HG03457 (cell line): ENCODE data around the gene HAND2.

Experiments used
- ATAC-seq: cut with Tn5 transposase; IDR thresholded peaks from one replicate; pipeline ENCODE4 v1.9.1; 2021; ENCODE audit warnings: moderate number of reproducible peaks; ENCODE audit not compliant: unreplicated experiment

The HAND2 gene

GRCh38 chr4:173529477-173530325, at the start of gene HAND2:
Gene HAND2 (minus strand): TSS chr4:173530229. CDS start chr4:173529289, 940 bp downstream.
- no peak for ATAC-seq

GRCh38 chr4:173578956-173579355, 48.9 kb upstream of the HAND2 start:
- no peak for ATAC-seq

GRCh38 chr4:173577963-173578362, 47.9 kb upstream of the HAND2 start:
- no peak for ATAC-seq

- ATAC-seq, result no peak
These were observed 45.6 kb upstream of the HAND2 start for GRCh38 chr4:173575482-173576152.

- ATAC-seq, result no peak
These were observed 43.7 kb upstream of the HAND2 start for GRCh38 chr4:173573725-173574124.

- ATAC-seq, result no peak
These were observed 43.3 kb upstream of the HAND2 start for GRCh38 chr4:173573286-173573685.

GRCh38 chr4:173572493-173573129, 42.6 kb upstream of the HAND2 start:
- no peak for ATAC-seq

GRCh38 chr4:173571620-173572019, 41.6 kb upstream of the HAND2 start:
- ATAC-seq, result no peak

GRCh38 chr4:173565281-173565680, 35.3 kb upstream of the HAND2 start:
- no peak for ATAC-seq

- no peak for ATAC-seq
These were observed 34.4 kb upstream of the HAND2 start for GRCh38 chr4:173564461-173564860.

- ATAC-seq, result no peak
These were observed 30.9 kb upstream of the HAND2 start for GRCh38 chr4:173560896-173561295.

GRCh38 chr4:173556398-173557131, 26.5 kb upstream of the HAND2 start:
- ATAC-seq, result no peak

GRCh38 chr4:173547889-173548288, 17.9 kb upstream of the HAND2 start:
- ATAC-seq, result no peak

GRCh38 chr4:173546776-173547175, 16.7 kb upstream of the HAND2 start:
- no peak for ATAC-seq

- no peak for ATAC-seq
These were observed 15.4 kb upstream of the HAND2 start for GRCh38 chr4:173545440-173545839.

- ATAC-seq, result no peak
These were observed 13.2 kb upstream of the HAND2 start for GRCh38 chr4:173543266-173543665.

GRCh38 chr4:173539986-173540385, 10.0 kb upstream of the HAND2 start:
- ATAC-seq, result no peak

- ATAC-seq, result no peak
These were observed 8.9 kb upstream of the HAND2 start for GRCh38 chr4:173538909-173539445.

GRCh38 chr4:173538148-173538908, 8.3 kb upstream of the HAND2 start:
- no peak for ATAC-seq

GRCh38 chr4:173537613-173538147, 7.7 kb upstream of the HAND2 start:
- no peak for ATAC-seq
